HG03064 (cell line): ENCODE measurements around the gene SLC12A4.

Experiments used
- ATAC-seq: cut with Tn5 transposase; IDR thresholded peaks from one replicate; pipeline ENCODE4 v1.9.1; 2021; ENCODE audit warnings: low read depth; ENCODE audit not compliant: unreplicated experiment

The SLC12A4 gene

DNA sequence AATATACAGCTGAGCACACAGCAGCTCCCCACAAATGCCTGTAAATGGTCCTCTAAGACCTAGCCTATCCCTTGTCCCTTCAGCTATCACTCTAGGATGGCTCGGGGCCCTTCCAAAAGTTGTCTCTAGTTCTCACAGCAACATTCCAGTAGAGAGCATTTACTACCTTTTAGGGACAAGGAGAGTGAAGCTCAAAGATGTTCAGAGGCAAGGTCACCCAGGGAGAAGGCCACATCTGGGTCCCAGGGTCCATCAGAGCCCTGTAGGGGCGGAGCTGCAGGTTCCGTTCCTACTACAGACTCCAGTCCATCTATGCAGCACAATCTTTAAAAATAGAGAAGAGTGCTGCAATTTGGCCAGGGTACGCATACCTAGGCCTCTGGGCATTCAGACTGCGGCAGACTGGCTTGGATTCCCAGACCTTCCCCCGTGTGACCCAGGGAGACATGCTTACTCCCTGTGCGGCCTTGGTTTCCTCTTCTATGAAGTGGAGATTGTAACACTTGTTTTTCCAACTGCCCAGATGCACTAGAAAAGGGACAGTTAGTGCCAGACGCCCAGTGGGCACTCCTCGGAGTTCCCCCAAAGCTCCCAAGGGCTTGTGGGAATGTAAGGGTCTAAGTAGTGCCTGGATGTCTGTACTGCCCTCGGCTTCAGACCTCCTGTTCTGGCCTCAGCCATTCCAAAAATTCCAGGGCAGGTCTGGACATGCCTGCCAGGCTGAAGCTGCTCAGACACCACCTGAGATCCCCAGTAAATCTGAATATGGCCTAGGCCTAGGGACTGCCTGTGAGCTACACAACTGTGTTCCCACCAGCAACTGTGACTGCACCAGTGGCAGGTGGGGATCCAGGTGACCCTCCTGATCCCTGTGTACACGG is 2.5 kb downstream of the SLC12A4 start:
- ATAC-seq = no peak

DNA sequence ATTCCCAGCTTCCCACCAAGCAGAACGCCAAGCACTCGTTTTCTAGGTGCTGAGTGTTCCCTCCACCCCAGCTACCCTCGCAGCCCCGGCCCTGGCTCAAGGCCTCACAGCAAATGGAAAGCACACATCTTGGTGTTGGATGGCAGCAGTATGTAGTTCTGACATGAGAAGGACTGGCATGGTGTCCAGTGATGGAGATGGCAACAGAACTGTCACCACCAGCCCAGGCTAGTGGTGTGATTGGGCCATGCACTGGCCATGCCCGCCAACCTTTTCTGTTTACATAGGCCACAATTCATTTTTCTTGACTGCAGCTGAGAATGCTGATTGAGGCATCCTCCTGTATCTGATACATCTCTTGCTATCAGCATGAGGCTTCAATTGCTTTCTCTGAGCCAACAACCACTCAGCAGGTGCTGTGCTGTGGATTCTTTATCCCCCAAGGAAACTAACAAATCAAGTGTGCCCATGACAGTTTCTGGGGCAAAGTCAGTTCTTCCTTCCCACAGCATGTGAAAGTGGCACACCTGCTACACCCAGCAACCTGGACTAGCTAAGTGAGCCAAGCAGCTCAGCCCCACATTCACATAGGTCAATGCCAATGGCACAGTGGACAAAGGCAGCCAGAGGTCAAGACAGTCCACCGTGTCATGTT is 3.8 kb downstream of the SLC12A4 start:
- no peak for ATAC-seq

DNA sequence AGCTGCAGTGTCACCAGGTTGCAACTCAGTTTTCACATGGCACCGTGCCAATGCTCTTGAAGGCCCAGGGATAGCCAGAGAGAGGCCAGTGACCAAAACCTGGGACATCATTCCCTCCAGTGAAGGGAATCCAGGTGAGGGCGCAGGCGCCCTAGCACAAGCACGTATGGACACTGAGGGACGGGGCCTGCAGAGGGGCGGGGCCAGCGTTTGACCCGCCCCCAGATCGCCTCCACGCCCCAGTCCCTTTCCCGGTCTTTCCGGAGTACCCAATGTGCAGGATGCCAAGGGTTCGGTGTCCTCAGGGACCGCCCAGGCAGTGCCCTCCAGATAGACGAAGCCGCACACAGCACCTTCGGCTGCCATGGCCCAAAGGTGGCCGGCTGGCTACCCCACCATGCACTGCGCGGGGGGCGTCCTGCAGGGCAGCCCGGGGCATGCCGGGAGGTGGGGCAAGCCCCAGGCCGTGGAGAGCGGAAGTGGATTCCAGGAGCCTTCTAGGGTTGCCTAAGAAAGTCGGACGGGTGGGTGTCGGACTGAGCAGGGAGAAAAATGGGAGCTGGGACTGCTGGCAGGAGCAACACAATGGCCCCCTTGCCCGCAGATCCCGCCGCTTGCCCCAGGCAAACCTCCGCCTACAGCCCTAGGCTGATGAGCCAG is 4.6 kb downstream of the SLC12A4 start:
- ATAC-seq = no peak

GRCh38 chr16:67963292-67963661 is 5.2 kb downstream of the SLC12A4 start:
- no peak for ATAC-seq

GRCh38 chr16:67962135-67962534 is 6.3 kb downstream of the SLC12A4 start:
- no peak for ATAC-seq

GRCh38 chr16:67961551-67961957 is 6.9 kb downstream of the SLC12A4 start:
- no peak for ATAC-seq

DNA sequence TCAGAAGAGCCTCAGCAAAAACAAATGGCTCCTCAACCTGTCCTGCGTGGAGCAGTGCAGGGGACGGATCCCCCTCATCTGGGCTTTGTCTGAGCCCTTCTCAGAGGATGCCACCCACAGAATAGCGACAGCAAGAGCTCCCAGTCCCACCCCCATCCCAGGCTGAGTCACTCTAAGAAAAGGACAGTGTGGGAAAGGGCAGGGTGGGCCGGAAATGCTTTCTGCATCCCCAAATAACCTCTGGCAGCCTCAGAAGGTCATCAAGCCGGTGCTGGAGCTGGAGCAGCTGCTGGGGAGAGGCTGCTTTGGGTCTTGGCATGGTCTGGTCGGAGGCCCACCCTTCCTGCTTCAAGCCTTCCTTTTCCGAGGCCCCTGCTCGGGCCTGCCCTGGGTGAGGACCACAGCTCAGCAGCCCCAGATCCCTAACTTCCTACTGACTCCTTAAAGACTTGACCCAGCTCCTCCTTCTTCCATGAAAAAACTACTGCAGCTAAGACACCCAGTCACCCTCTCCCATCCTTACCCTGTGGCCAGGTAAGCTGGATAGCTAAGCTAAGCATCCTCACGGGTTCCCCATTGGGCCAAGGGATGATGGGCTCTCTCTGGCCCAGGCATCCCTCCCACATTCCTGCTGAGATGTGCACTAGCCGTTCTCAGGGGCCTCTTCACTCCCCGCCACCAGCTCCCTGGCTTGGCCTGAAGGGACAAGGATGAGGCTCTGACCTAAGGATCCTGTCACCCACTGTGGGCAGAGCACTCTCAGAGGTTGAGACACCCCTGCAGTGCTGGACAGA is 8.7 kb downstream of the SLC12A4 start:
- ATAC-seq = no peak

DNA sequence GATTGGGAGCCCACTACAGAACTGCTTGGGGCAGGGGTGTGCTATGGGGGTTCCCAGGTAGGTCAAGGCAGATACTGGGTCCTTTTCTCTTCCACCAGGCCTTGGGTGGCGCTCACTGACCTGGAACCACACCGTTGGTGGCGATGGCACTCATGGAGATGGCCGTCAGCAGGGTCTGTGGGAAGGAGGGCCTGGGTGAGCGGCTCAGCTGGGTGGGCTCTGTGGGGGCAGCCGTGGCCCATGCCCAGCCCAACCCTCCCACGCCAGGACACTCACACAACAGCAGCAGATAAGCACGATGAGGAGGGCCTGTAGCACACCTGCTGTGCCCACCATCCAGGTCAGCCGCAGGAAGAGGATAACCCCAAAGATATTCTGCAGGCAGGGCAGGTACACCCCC is 10.8 kb downstream of the SLC12A4 start:
- no peak for ATAC-seq

- ATAC-seq = no peak
Measured at GRCh38 chr16:67954421-67955196, 13.8 kb downstream of the SLC12A4 start.

GRCh38 chr16:67953641-67954375 is 14.6 kb downstream of the SLC12A4 start:
- no peak for ATAC-seq

DNA sequence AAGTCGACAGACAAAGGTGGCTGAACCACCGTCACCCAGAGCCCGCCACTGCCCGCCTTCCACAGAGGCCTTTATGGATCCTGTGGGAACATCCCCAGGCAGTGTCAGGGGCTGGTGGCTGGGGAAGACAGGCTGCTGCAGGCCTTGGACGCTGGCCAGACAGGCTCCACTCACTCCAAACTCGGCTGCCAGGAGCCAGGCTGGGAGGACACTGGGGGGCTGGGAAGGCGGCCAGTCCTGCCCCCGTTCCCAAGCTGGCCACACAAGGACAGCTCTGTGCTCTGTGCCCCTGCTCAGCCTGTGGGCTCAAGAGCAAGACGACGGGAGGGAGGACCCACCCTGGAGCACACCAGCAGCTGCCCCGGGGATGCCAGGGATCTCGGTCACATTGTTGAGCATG is 17.0 kb downstream of the SLC12A4 start:
- no peak for ATAC-seq

GRCh38 chr16:67950335-67950843 is 18.0 kb downstream of the SLC12A4 start:
- ATAC-seq = no peak

- no peak for ATAC-seq
Measured at GRCh38 chr16:67949645-67950044, 18.8 kb downstream of the SLC12A4 start.

- ATAC-seq = no peak
Measured at GRCh38 chr16:67948015-67948414, 20.4 kb downstream of the SLC12A4 start.

GRCh38 chr16:67946966-67947558 is 21.4 kb downstream of the SLC12A4 start:
- no peak for ATAC-seq

GRCh38 chr16:67946128-67946569 is 22.3 kb downstream of the SLC12A4 start:
- ATAC-seq = no peak

GRCh38 chr16:67945392-67945933 is 23.0 kb downstream of the SLC12A4 start:
- no peak for ATAC-seq

- no peak for ATAC-seq
Measured at GRCh38 chr16:67944690-67945391, 23.6 kb downstream of the SLC12A4 start.
